Measurements from ENCODE around the gene STK32B. TPM values are rescaled to one million over a fixed set of nuclear protein-coding genes. Genes with fewer than 3 reads are reported as not detected.

Gene STK32B
- total RNA-seq, 1 experiment from 2014 or later, result 7.6 TPM

- DNase-seq (ENCODE audit: low read depth), result no peak
Measured at GRCh38 chr4:5361968-5362367, 310.7 kb downstream of the STK32B start.

DNA sequence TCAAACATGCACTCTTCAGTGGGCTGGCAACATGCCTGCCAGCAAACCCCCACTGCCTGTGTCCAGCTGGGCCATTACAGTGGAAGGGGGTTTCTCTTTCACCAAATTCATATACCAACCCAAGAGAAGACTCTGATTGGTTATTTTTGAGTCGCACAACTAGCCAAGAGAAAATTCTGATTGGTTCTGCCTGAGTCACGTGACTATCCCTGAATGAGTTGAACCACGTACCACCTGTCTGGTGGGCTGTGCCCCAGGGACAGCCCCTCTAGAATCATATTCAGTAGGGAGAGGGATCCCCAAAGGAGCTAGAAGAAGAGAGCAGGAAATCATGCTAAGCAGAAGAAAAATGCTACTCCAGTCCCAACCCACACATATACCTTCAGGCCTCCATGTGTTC, 313.1 kb downstream of the STK32B start:
- no peak for DNase-seq (ENCODE audit: low read depth)

GRCh38 chr4:5365071-5366008, 314.1 kb downstream of the STK32B start:
- DNase-seq (ENCODE audit: low read depth), result peak; percentile 99

- no peak for DNase-seq (ENCODE audit: low read depth)
Measured at GRCh38 chr4:5366009-5366386, 314.7 kb downstream of the STK32B start.

DNA sequence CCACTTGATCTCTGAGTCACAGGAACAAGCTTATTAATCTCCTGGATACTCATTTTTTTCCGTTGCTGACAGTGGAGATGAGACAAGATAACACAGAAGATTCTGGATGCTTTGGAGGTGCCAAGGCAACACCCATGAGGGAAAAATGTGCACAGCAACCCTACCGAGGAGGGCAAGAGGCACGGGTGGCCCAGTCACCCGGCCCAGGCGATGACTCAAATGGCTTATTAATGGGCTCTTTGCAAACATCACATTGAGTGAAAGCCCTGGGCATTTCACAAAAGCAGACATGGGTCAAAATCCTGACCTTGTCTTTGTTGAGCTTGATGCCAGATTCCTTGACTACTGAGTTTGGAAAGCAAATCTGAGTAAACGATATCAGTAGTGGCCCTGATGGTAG, 315.1 kb downstream of the STK32B start:
- DNase-seq (ENCODE audit: low read depth), result peak; percentile 97

GRCh38 chr4:5368426-5368825, 317.1 kb downstream of the STK32B start:
- DNase-seq (ENCODE audit: low read depth), result no peak

GRCh38 chr4:5370286-5370685, 319.0 kb downstream of the STK32B start:
- peak; percentile 95 for DNase-seq (ENCODE audit: low read depth)

- peak; percentile 89 for DNase-seq (ENCODE audit: low read depth)
Measured at GRCh38 chr4:5371415-5372190, 320.3 kb downstream of the STK32B start.

DNA sequence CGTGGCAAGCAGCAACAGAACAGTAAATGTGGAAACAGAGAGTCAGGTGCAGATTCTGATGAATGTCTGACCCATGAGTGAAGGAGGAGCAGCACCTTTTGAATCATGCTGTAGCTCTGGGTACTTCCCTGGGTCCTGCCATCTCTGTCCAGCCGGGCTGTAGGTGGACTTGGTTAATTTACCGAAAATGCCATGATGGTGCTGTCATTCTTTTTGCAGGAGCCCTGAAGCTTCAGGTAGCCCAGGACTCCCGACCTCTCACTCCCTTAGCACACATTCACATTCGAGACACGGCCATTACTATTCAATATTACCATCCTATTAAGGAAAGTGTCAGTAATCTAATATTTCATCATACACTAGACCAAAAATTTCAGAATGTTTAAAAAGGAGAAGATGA, 320.9 kb downstream of the STK32B start:
- DNase-seq (ENCODE audit: low read depth), result no peak

- DNase-seq (ENCODE audit: low read depth), result no peak
Measured at GRCh38 chr4:5373327-5373726, 322.0 kb downstream of the STK32B start.

DNA sequence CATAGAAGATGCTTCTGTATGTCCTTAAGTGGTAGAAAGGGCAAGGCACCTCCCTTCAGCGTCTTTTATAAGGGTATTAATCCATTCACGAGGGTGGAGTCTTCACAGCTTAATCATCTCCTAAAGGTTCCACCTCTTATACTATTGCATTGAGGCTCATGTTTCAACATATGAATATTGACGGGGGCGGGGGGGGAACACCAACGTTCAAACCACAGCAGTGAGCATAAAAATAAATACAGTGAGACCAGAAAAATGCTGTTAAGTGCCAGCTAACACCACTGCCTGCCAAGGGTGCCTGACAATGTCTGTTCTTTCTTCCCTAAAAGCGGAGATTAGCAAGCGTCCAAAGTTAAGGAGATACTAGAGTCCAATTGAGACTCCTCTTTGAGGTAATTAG, 323.3 kb downstream of the STK32B start:
- DNase-seq (ENCODE audit: low read depth), result peak; percentile 69

DNA sequence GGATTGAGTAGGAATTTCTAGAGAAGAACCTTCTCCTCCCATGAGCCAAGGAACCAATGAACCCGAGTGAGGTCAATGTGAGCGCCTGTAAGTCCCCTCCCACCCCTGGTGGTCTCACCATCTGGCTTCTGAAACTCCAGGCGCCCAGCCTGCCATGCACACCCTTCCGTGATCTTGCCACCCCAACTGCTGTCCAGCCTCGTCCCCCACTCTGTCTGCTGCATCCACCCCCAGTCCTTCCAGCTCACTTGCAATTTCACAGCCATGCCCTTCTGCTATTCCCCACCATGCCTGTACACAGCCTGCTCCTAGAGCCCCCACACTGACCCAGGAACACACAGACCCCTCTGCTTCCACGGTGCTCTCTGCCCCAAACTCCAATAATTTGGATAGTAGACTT, 323.7 kb downstream of the STK32B start:
- DNase-seq (ENCODE audit: low read depth), result no peak

DNA sequence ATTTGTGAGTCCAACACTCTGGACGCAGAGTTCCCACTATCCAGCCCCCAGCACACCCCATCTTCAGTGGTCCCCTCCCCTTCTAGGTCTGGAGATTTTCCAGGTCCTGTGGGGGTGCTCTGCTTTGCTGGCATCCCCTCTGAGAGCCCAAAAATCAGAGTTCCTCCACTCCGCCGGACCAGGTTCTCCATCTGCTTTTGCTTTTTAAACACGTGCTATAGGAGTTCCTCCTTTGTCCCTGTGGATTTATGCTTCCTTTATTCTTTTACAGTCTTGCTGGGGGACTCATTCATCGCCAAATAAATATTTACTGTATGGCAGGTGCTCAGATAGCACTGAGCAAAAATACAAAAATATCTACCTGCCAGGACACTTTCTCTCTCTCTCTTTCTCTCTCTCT, 324.7 kb downstream of the STK32B start:
- no peak for DNase-seq (ENCODE audit: low read depth)

- DNase-seq (ENCODE audit: low read depth), result peak; percentile 49
Measured at GRCh38 chr4:5378002-5378401, 326.7 kb downstream of the STK32B start.

DNA sequence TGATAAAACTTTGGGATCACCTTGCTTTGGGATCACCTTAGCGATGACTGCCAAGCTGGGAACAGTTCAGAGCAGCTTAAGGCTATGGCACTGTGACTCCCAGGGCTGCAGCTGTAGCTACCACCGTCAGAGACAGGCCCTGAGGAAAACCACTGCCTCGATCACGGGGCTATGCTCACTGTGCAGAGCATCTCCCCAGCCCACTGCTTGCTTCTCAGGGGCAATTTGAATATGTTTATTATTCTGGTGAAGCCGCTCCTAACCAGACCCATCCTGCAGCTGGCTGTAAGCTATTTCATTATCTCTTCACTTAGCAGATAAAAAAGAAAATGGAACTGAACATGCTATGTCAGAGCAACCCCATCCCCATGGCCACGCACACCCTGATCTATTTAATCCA, 328.6 kb downstream of the STK32B start:
- no peak for DNase-seq (ENCODE audit: low read depth)

GRCh38 chr4:5381961-5382441, 330.7 kb downstream of the STK32B start:
- DNase-seq (ENCODE audit: low read depth), result peak; percentile 94

- DNase-seq (ENCODE audit: low read depth), result peak; percentile 64
Measured at GRCh38 chr4:5383191-5383980, 332.1 kb downstream of the STK32B start.

- no peak for DNase-seq (ENCODE audit: low read depth)
Measured at GRCh38 chr4:5385741-5386311, 334.5 kb downstream of the STK32B start.

GRCh38 chr4:5386921-5387320, 335.6 kb downstream of the STK32B start:
- no peak for DNase-seq (ENCODE audit: low read depth)

- DNase-seq (ENCODE audit: low read depth), result peak; percentile 30
Measured at GRCh38 chr4:5387457-5387856, 336.2 kb downstream of the STK32B start.

DNA sequence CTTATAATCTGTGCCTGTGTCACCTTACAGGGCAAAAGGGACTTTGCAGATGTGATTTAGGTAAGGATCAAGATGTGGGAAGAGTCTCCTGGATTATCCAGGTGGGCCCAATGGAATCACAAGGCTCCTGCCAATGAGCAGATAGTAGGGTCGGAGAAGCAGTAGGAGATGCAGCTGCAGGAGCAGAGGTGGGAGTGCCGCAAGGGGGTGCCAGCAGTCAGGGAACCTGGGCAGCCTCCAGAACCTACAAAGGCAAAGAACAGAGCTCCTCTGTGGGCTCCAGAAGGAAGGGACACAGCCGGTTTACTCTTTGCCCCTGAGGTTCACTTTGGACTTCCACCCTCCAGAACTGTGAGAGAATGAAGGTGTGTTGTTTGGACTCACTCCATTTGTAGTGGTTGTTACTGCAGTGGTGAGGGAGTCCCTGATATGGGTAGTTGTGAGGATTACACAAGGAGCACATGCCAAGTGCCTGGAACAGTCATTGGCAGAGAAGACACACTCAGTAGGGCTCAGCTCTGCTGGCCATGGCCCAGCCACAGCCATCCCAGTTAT, 338.6 kb downstream of the STK32B start:
- no peak for DNase-seq (ENCODE audit: low read depth)

Measured in M059J (cell line).